Large intestine (tissue), 12 donors: ENCODE measurements around the gene FLII. TPM values are rescaled to one million over a fixed set of nuclear protein-coding genes. Genes with fewer than 3 reads are reported as not detected.
A peak's percentile ranks its signal among the peaks of the same experiment; 100 is the strongest.
"Not testable (repeated sequence)": the region's sequence is repeated elsewhere in the genome, so short reads cannot be mapped to it uniquely, and the experiment has no call there.

Source experiments
- DNase-seq, 2 donors: peaks; one replicate each; pipeline versions ENCODE4 v3.0.0 to v3.0.0-alpha.2; 2013
- H3K27ac ChIP-seq: one replicate; pipeline ENCODE4 v1.5.1; 2013; ENCODE audit warnings: low read length
- H3K27me3 ChIP-seq: 2 replicates; pipeline ENCODE4 v1.6.1; 2013; ENCODE audit warnings: low read length; ENCODE audit not compliant: control insufficient read depth, insufficient read depth
- H3K36me3 ChIP-seq: 2 replicates; pipeline ENCODE4 v1.6.1; 2013; ENCODE audit warnings: low read length; ENCODE audit not compliant: control insufficient read depth, insufficient read depth
- H3K4me1 ChIP-seq: one replicate; pipeline ENCODE4 v1.6.1; 2013; ENCODE audit warnings: low read length; ENCODE audit not compliant: control insufficient read depth, insufficient read depth
- H3K4me3 ChIP-seq: one replicate; pipeline ENCODE4 v1.5.1; 2013; ENCODE audit warnings: low read length
- H3K9me3 ChIP-seq: one replicate; pipeline ENCODE4 v1.6.1; 2013; ENCODE audit warnings: mild to moderate bottlenecking, low read depth, low read length, moderate library complexity; ENCODE audit not compliant: control insufficient read depth
- WGBS: methylation state at CpG from one replicate; pipeline ENCODE4 v1.1.5; 2013; ENCODE audit warnings: low lambda C conversion rate; ENCODE audit not compliant: insufficient coverage; 5-methylcytosine and 5-hydroxymethylcytosine counted together
- long read RNA-seq, 11 donors: transcript quantifications; one replicate each; lab custom pipeline, GENCODE V29; 2026
- polyA plus RNA-seq: library from polyadenylated mRNA; unstranded; fragments of 120-200 nt; gene quantifications from one replicate; pipeline ENCODE4 v1.2.1, GENCODE V29; 2013

Gene FLII
- 161 TPM for polyA plus RNA-seq
- long read RNA-seq, donor 1, full-length matches to known transcripts, result 4 of 4 reads
- long read RNA-seq, donor 1, partial matches to known transcripts, result 0 of 4 reads
- long read RNA-seq, donor 1, other reads (novel, unspliced or antisense), result 0 of 4 reads
- long read RNA-seq, donor 2, full-length matches to known transcripts, result 6 of 24 reads
- long read RNA-seq, donor 2, partial matches to known transcripts, result 10 of 24 reads
- long read RNA-seq, donor 2, other reads (novel, unspliced or antisense), result 8 of 24 reads
- long read RNA-seq, donor 3, result 0 reads
- long read RNA-seq, donor 4, partial matches to known transcripts, result 0 of 1 reads
- long read RNA-seq, donor 4, other reads (novel, unspliced or antisense), result 0 of 1 reads
- long read RNA-seq, donor 5, result 0 reads
- long read RNA-seq, donor 6, full-length matches to known transcripts, result 6 of 47 reads
- long read RNA-seq, donor 6, partial matches to known transcripts, result 41 of 47 reads
- long read RNA-seq, donor 6, other reads (novel, unspliced or antisense), result 0 of 47 reads
- long read RNA-seq, donor 7, partial matches to known transcripts, result 0 of 7 reads
- long read RNA-seq, donor 7, other reads (novel, unspliced or antisense), result 0 of 7 reads
- long read RNA-seq, donor 8, full-length matches to known transcripts, result 8 of 31 reads
- long read RNA-seq, donor 8, partial matches to known transcripts, result 23 of 31 reads
- long read RNA-seq, donor 8, other reads (novel, unspliced or antisense), result 0 of 31 reads
- long read RNA-seq, donor 9, full-length matches to known transcripts, result 11 of 11 reads
- long read RNA-seq, donor 9, partial matches to known transcripts, result 0 of 11 reads
- long read RNA-seq, donor 9, other reads (novel, unspliced or antisense), result 0 of 11 reads
- long read RNA-seq, donor 10, full-length matches to known transcripts, result 10 of 22 reads
- long read RNA-seq, donor 10, partial matches to known transcripts, result 12 of 22 reads
- long read RNA-seq, donor 10, other reads (novel, unspliced or antisense), result 0 of 22 reads
- long read RNA-seq, donor 11, full-length matches to known transcripts, result 2 of 23 reads
- long read RNA-seq, donor 11, partial matches to known transcripts, result 21 of 23 reads
- long read RNA-seq, donor 11, other reads (novel, unspliced or antisense), result 0 of 23 reads

DNA sequence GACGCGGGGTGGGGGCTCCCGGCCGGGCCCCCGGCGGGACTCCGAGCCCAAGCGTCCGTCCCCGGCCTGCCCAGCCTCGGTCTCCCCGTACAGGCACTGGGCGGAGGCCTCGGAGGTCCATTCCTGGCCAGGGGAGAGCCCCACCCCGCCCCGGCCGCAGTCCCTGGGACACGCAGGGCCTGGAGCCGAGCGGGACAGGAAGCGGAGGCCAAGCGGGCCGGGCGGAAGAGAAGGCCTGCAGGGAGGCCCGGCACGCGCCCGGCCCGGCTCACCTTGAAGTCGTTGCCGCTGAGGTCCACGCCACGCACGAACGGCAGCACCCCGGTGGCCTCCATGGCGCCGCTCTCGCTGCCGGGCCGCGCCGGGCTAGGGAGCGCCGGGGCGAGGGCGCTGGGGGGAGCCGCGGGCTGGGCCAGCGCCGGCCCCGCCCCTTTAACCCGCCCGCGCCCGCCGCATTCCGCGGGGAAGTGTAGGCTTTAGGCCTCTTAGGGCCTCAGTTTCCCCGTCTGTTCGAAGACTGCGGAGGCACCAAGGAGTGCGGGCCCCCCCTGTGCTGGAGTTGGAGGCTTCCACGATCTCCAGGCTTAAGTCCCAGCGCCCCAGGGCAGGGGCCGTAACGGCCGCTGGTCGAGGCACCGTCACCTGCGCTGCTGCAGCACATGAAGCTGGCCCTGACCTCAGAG lies at the start of gene FLII:
TSS of gene FLII (minus strand) at position 383 of the 683 bp plus-strand sequence. CDS start at position 335, 48 bp downstream.
- DNase-seq, result peak in 1 of 2 donors; percentile 71
- H3K4me1 ChIP-seq, result peaks cover 36% of the 10 kb centered on the region
- peaks cover 41% of the 10 kb centered on the region for H3K36me3 ChIP-seq
- no peaks in the 10 kb centered on the region for H3K9me3 ChIP-seq
- peak within 1 kb of the TSS; percentile 71 for H3K27ac ChIP-seq
- no CpG with 5 or more reads among the region's 71 CpGs for WGBS
- H3K4me3 ChIP-seq, result peak within 1 kb of the TSS; percentile 65
- no peaks in the 10 kb centered on the region for H3K27me3 ChIP-seq

DNA sequence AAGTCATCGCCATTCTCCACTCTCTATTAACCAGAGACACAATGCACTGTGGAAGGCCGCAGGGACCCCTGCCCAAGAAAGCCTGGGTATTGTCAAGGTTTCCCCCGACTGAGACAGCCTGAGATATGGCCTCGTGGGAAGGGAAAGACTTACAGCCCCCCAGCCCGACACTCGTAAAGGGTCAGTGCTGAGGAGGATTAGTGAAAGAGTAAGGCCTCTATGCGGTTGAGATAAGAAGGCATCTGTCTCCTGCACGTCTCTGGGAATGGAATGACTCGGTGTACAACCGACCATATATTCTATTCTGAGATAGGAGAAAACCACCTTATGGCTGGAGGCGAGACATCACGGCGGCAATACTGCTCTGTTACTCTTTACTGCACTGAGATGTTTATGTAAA lies 44.7 kb upstream of the FLII start:
- not testable (repeated sequence) for DNase-seq, H3K27ac ChIP-seq, H3K9me3 ChIP-seq, H3K4me1 ChIP-seq, H3K27me3 ChIP-seq, H3K4me3 ChIP-seq
- peaks cover 74% of the 10 kb centered on the region for H3K36me3 ChIP-seq
- WGBS, result 60% methylated on average over 1 of the region's 13 CpGs

DNA sequence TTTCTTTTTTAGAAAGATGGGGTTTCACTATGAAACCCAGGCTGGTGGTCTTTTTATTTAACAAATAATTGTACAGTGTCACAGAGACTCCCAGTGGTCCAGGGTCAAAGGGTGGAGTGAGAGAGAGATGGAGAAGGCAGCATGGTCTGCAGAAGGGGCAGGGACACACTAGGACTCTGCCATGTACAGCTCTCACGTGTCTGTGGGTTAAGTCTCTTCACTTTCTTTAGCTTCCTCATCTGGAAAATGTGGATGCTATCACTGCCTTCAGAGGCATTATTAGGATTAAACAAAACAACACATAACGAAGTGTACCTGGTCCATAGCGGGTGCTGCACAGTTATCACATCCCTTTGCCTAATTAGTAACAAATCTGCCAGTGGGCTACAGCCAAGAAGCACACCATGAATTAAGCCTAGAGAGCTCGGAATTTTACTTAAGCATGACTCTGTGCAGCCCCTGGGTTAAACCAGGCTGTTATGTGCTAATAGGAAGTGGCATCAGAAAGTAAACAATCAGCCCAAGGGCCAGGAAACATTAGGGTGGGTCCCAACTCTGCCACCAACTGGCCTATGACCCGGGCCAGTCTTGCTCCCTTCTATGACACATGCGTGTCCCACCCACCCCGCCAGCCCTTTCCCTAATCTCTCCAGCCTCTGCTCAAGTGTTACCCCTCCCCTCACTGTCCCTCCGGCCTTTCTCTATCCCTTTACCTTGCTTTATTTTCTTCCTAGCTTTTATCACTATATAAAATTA lies 42.4 kb upstream of the FLII start:
- no peak for DNase-seq
- Histone ChIP-seq H3K9me3 (no peaks in the 10 kb centered on the region), H3K27me3 (no peaks in the 10 kb centered on the region), H3K27ac (no peak overlapping the region), H3K4me1 (no peaks in the 10 kb centered on the region), H3K4me3 (no peak overlapping the region), H3K36me3 (peaks cover 61% of the 10 kb centered on the region)
- 85% methylated on average over 3 of the region's 8 CpGs for WGBS

DNA sequence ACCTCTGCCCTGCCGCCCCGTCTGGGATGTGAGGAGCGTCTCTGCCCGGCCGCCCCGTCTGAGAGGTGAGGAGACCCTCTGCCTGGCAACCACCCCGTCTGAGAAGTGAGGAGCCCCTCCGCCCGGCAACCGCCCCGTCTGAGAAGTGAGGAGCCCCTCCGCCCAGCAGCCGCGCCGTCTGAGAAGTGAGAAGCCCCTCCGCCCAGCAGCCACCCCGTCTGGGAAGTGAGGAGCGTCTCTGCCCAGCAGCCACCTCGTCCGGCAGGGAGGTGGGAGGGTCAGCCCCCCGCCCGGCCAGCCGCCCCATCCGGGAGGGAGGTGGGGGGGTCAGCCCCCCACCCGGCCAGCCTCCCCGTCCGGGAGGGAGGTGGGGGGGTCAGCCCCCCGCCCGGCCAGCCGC lies 39.5 kb upstream of the FLII start:
- H3K36me3 ChIP-seq, result peaks cover 56% of the 10 kb centered on the region
- H3K4me3 ChIP-seq, DNase-seq, H3K27ac ChIP-seq, H3K27me3 ChIP-seq, H3K4me1 ChIP-seq, H3K9me3 ChIP-seq: not testable (repeated sequence)
- no CpG with 5 or more reads among the region's 30 CpGs for whole genome bisulfite sequencing

DNA sequence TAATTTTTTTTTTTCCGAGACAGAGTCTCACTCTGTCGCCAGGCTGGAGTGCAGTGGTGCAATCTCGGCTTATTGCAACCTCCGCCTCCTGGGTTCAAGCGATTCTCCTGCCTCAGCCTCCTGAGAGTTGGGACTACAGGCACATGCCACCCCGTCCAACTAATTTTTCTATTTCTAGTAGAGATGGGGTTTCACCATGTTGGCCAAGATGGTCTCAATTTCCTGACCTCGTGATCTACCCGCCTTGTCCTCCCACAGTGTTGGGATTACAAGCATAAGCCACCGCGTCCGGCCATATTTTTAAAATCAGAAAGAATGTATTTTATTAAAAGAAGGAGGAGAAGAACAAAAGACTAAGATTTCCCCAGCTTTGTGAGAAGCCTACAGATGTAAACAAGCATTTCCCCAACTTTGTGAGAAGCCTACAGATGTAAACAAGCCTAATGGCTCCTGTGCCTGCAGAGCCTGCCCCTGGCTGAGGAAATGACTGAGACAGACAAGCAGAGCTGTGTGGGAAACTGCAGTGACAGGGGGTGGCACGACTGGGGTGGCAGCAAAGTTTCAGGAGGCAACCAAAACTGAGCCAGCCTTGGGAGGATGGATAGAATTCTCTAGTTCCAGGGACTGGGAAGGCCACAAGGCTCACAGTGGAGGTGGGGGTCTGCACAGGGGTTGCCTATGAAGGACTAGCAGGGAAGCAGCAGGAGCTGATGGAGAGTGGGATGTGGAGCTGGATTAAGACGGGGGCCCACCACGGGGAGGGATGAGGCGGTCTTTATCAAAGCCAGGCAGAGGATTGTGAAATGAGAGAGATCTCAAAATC lies 33.4 kb upstream of the FLII start:
- no peak for DNase-seq
- Histone ChIP-seq H3K4me1 (no peaks in the 10 kb centered on the region), H3K9me3 (no peaks in the 10 kb centered on the region), H3K4me3 (no peak overlapping the region), H3K27ac (no peak overlapping the region), H3K27me3 (no peaks in the 10 kb centered on the region), H3K36me3 (peaks cover 65% of the 10 kb centered on the region)
- 57% methylated on average over 1 of the region's 15 CpGs for WGBS

DNA sequence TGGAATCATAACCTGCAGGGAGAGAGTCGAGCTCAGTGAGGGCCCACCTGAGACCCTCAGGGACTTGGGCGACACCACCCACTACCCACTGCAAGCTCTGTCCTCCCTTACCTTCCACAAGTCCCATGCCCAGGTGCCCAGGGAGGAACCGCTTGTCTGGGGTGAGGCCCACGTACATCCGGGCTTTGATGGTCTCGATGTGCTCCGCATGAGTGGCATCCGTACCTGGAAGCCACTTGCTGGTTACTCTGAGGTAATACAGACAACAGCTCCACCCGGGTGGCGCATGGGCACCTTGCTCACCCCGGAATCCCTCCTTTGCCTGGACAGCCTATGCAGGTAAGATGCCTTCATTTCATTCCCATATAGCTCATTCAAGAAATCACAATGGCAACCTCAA lies 26.8 kb upstream of the FLII start:
- Histone ChIP-seq H3K27ac (no peak overlapping the region), H3K4me1 (no peaks in the 10 kb centered on the region), H3K27me3 (no peaks in the 10 kb centered on the region), H3K36me3 (peaks cover 79% of the 10 kb centered on the region), H3K9me3 (no peaks in the 10 kb centered on the region), H3K4me3 (no peak overlapping the region)
- WGBS, result no CpG with 5 or more reads among the region's 11 CpGs
- DNase-seq, result no peak

DNA sequence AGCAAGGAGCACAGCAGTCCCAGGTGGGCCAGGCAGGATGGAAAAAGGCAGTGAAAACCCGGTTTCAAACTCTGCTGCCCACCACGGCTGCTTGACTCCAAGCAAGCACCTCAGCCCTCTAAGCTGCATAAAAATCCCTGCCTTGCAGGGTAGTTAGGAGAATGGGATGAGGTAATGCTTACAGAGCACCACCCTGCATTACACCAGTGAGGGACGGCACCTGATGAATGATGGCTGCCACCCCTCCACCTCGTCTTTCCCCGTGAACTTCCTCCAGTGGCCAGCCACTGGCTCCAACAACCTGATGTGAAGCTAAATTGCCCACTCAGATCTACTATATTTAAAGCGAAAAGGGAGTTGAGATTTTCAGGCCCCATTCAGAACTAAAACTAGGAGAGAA lies 23.2 kb upstream of the FLII start:
- Histone ChIP-seq H3K27ac (no peak overlapping the region), H3K4me3 (no peak overlapping the region), H3K9me3 (no peaks in the 10 kb centered on the region), H3K36me3 (peaks cover 79% of the 10 kb centered on the region), H3K4me1 (no peaks in the 10 kb centered on the region), H3K27me3 (no peaks in the 10 kb centered on the region)
- no peak for DNase-seq
- WGBS, result no CpG with 5 or more reads among the region's 6 CpGs

DNA sequence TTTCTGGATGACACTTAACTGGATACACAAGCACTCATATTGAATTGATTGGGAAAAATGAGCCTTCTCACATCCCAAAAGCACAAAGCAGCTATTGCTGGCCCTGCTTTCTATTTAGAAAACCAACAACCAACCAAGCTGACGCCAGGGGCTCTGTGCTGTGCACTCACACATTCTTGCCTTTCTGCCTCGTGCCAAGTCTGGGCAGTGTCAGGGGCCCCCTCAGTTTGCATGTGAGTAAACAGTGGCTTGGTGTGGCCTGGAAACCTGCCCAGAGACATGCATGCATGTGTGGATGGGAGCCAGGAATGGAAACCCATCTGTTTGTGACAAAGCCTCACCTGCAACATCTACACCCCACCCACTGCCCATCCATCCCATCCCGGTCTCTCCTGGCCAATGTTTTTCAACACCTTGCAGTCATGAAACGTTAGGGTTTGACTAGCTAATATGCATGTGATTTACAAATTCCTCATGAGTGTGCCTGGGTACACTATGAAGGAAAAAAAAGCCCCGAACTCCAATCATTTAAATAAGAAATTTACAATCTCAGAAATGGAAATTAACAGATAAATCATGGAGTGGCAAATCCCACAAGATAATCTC lies 22.3 kb upstream of the FLII start:
- Histone ChIP-seq H3K4me3 (no peak overlapping the region), H3K9me3 (no peaks in the 10 kb centered on the region), H3K27me3 (no peaks in the 10 kb centered on the region), H3K36me3 (peaks cover 82% of the 10 kb centered on the region), H3K27ac (no peak overlapping the region), H3K4me1 (no peaks in the 10 kb centered on the region)
- WGBS, result no CpG with 5 or more reads among the region's 5 CpGs
- DNase-seq, result no peak

DNA sequence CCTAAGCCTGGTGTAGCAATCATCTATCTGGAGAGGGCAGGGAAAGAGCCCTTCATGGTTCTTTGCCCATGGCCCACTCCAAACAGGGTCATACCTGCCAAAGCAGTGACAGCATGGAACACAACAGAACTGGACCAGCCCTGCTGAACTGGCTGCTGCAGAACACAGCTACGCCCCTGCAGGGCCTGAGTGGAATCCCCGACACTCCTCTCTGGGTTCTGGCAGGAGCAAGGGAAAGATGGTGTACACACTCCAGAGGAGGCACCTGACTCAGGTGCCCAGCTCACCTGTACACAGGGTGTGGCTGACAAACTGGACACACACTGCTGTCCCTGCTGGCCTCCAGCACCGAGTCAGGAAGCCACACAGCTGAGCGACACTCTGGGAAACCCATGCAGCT lies 21.7 kb upstream of the FLII start:
- H3K36me3 ChIP-seq, result peaks cover 78% of the 10 kb centered on the region
- no CpG with 5 or more reads among the region's 4 CpGs for WGBS
- no peak for DNase-seq
- no peak overlapping the region for H3K27ac ChIP-seq
- no peaks in the 10 kb centered on the region for H3K4me1 ChIP-seq
- no peaks in the 10 kb centered on the region for H3K9me3 ChIP-seq
- H3K27me3 ChIP-seq, result no peaks in the 10 kb centered on the region
- H3K4me3 ChIP-seq, result no peak overlapping the region
